Stomach (tissue), 4 donors: ENCODE measurements around the gene SND1.

ENCODE experiments used
- CTCF ChIP-seq, 7 experiments: fragments of 450-650 bp in 4 of 7; fragments of 200-600 bp in 3 of 7; sonication (generic) in 3 of 7; IDR thresholded peaks; one replicate each; pipeline ENCODE4 v1.5.1; 2016 to 2019; ENCODE audit warnings: antibody characterized with exemption in 7 of 7, control low read depth in 2 of 7, mild to moderate bottlenecking in 1 of 7
- POLR2A ChIP-seq, 4 donors: fragments of 450-650 bp; IDR thresholded peaks; one replicate each; pipeline ENCODE4 v1.6.1; 2016; ENCODE audit warnings: antibody characterized with exemption in 4 of 4, control low read depth in 2 of 4, mild to moderate bottlenecking in 1 of 4, moderate library complexity in 1 of 4
- POLR2AphosphoS5 ChIP-seq, 3 donors: sonication (generic); formaldehyde crosslinking; IDR thresholded peaks; one replicate each; pipeline ENCODE4 v1.6.1; 2016; ENCODE audit warnings: antibody characterized with exemption in 3 of 3

GRCh38 chr7:127745445-127745844, 93.5 kb downstream of the SND1 start:
- TF ChIP-seq CTCF (IDR thresholded peaks at IDR 0.05), result no peak
- no peak for TF ChIP-seq POLR2AphosphoS5 (IDR thresholded peaks at IDR 0.05)
- no peak for TF ChIP-seq POLR2A (IDR thresholded peaks at IDR 0.05)
